T-cell (primary cell): ENCODE measurements around the gene GAS2L1. TPM values are rescaled to one million over a fixed set of nuclear protein-coding genes. Genes with fewer than 3 reads are reported as not detected.

Experiments used
- ATAC-seq, 4 experiments: fragments of 200-7000 bp in 3 of 4; fragments of 150-1000 bp in 1 of 4; cut with Tn5 transposase; replicated peaks in 1 of 4; 1 replicate in 3 of 4; 2 replicates in 1 of 4; pipeline ENCODE4 v1.10.0; 2021; ENCODE audit warnings: moderate library complexity in 3 of 4, mild to moderate bottlenecking in 2 of 4, moderate number of reproducible peaks in 1 of 4
- CTCF ChIA-PET, 2 donors: fragments of 300-600 bp; sonication (Branson Sonifier 250); formaldehyde crosslinking; loops; one replicate each; lab custom pipeline; 2022; ENCODE audit warnings: antibody characterized with exemption in 2 of 2; lab: Charles Lee
- POLR2A ChIA-PET, 2 donors: fragments of 300-600 bp; sonication (Branson Sonifier 250); formaldehyde crosslinking; loops; one replicate each; lab custom pipeline; 2022; ENCODE audit warnings: antibody characterized with exemption in 2 of 2; lab: Charles Lee
- DNase-seq, 35 experiments: peaks; one replicate each; pipeline versions ENCODE4 v3.0.0 to v3.0.0-alpha.2; 2013 to 2023
- H3K27ac ChIP-seq: one replicate; pipeline ENCODE4 v1.5.1; 2013; ENCODE audit warnings: low read length
- H3K27me3 ChIP-seq, 2 experiments: replicated peaks in 1 of 2; 1 replicate in 1 of 2; 2 replicates in 1 of 2; pipeline versions ENCODE4 v1.6.1 to v1.7.0; 2013; ENCODE audit warnings: low read length in 1 of 2, mixed read lengths in 1 of 2; ENCODE audit not compliant: control insufficient read depth in 2 of 2, insufficient read depth in 2 of 2; ENCODE audit errors: extremely low read depth in 1 of 2
- H3K36me3 ChIP-seq, 2 donors: 1 replicate in 1 of 2; 2 replicates in 1 of 2; pipeline versions ENCODE4 v1.6.1 to v1.7.0; 2013; ENCODE audit warnings: low read length in 1 of 2; ENCODE audit not compliant: control insufficient read depth in 2 of 2, insufficient read depth in 1 of 2; ENCODE audit errors: extremely low read depth in 1 of 2
- H3K4me1 ChIP-seq, 2 experiments: 1 replicate in 1 of 2; 2 replicates in 1 of 2; pipeline versions ENCODE4 v1.6.1 to v1.7.0; 2013; ENCODE audit warnings: low read length in 2 of 2, mixed read lengths in 1 of 2; ENCODE audit not compliant: insufficient read depth in 2 of 2, control insufficient read depth in 1 of 2; ENCODE audit errors: extremely low read depth in 1 of 2
- H3K4me3 ChIP-seq, 2 donors: 1 replicate in 1 of 2; 2 replicates in 1 of 2; pipeline versions ENCODE4 v1.5.1 to v1.7.0; 2013; ENCODE audit warnings: mild to moderate bottlenecking in 2 of 2, low read length in 1 of 2, moderate library complexity in 1 of 2; ENCODE audit not compliant: control insufficient read depth in 1 of 2; ENCODE audit errors: extremely low read depth in 1 of 2
- H3K9me3 ChIP-seq: 2 replicates; pipeline ENCODE4 v1.7.0; 2013
- H3K27ac Mint-ChIP-seq, 2 donors: one replicate each; pipeline ENCODE4 v1.8.0; 2020 to 2021; ENCODE audit warnings: mild to moderate bottlenecking in 2 of 2, mixed read lengths in 2 of 2
- H3K27me3 Mint-ChIP-seq, 2 donors: one replicate each; pipeline ENCODE4 v1.8.0; 2021 to 2022; ENCODE audit warnings: mixed read lengths in 2 of 2
- H3K36me3 Mint-ChIP-seq: one replicate; pipeline ENCODE4 v1.8.0; 2021; ENCODE audit warnings: mixed read lengths
- H3K4me1 Mint-ChIP-seq, 3 donors: one replicate each; pipeline ENCODE4 v1.8.0; 2020 to 2022; ENCODE audit warnings: mixed read lengths in 3 of 3, mild to moderate bottlenecking in 1 of 3
- H3K4me3 Mint-ChIP-seq, 3 donors: one replicate each; pipeline ENCODE4 v1.8.0; 2020 to 2022; ENCODE audit warnings: mild to moderate bottlenecking in 3 of 3, mixed read lengths in 3 of 3, moderate library complexity in 3 of 3
- H3K9me3 Mint-ChIP-seq, 3 donors: one replicate each; pipeline ENCODE4 v1.8.0; 2020 to 2022; ENCODE audit warnings: mixed read lengths in 3 of 3
- WGBS: methylation state at CpG from one replicate; pipeline ENCODE4 v1.1.5; 2013; ENCODE audit warnings: missing lambda C conversion rate; ENCODE audit not compliant: insufficient coverage; 5-methylcytosine and 5-hydroxymethylcytosine counted together
- total RNA-seq, 35 experiments: library from RNA in 6 of 35; stranded (reverse) in 6 of 35; fragments of 120-200 nt in 1 of 35; gene quantifications; one replicate each; pipeline versions ENCODE4 v1.2.1 to v1.2.4 and lab custom pipeline; 2013 to 2026

The GAS2L1 gene
- total RNA-seq, 5 donors from 2014 or later (not counting 1 experiment from before 2014, with no cell fraction given) = 0.53 to 1.2 (median 0.85) TPM

GRCh38 chr22:29313576-29314466 lies 7.4 kb downstream of the GAS2L1 start:
- Histone ChIP-seq H3K4me1 (peaks cover 2 to 38% of the 10 kb centered on the region in 2 experiments), H3K27ac (no peak overlapping the region), H3K9me3 (no peaks in the 10 kb centered on the region), H3K4me3 (no peak overlapping the region), H3K36me3 (no peaks in the 10 kb centered on the region), H3K27me3 (peaks cover 9 to 72% of the 10 kb centered on the region in 2 experiments)
- 24% methylated on average over 45 of the region's 51 CpGs for WGBS
- DNase-seq = no peak
- no peak for ATAC-seq
- ChIA-PET POLR2A (interaction anchor here (0.5 kb wide), 2 partner anchors 65 to 1606 kb away, joined by 3 to 4 read pairs; no protein-coding TSS in a partner anchor), CTCF (no interaction called here)
- Mint-ChIP-seq H3K4me1 (peaks cover 13 to 35% (median 18%) of the 10 kb centered on the region in 3 donors), H3K27ac (peak overlapping the region in 1 of 2 donors; percentile 39), H3K9me3 (no peaks in the 10 kb centered on the region), H3K4me3 (peak overlapping the region; percentile 21 to 75 (median 25)), H3K27me3 (peaks cover 30 to 49% of the 10 kb centered on the region in 2 donors), H3K36me3 (no peaks in the 10 kb centered on the region)

GRCh38 chr22:29314537-29315285 lies 8.3 kb downstream of the GAS2L1 start:
- H3K4me3 ChIP-seq = peak overlapping the region in 1 of 2 donors; percentile 15
- Mint-ChIP-seq H3K27ac (no peak overlapping the region), H3K27me3 (peaks cover 30 to 45% of the 10 kb centered on the region in 2 donors), H3K4me3 (peak overlapping the region; percentile 21 to 75 (median 25)), H3K4me1 (peaks cover 13 to 32% (median 17%) of the 10 kb centered on the region in 3 donors), H3K36me3 (no peaks in the 10 kb centered on the region), H3K9me3 (no peaks in the 10 kb centered on the region)
- peaks cover 2 to 32% of the 10 kb centered on the region in 2 experiments for H3K4me1 ChIP-seq
- no peak overlapping the region for H3K27ac ChIP-seq
- POLR2A ChIA-PET = interaction anchor here in 1 of 2 donors (0.5 kb wide), 1 partner anchor 64 kb away, joined by 3 read pairs; no protein-coding TSS in a partner anchor
- peaks cover 9 to 72% of the 10 kb centered on the region in 2 experiments for H3K27me3 ChIP-seq
- no peak for ATAC-seq
- H3K9me3 ChIP-seq = no peaks in the 10 kb centered on the region
- no peaks in the 10 kb centered on the region for H3K36me3 ChIP-seq
- CTCF ChIA-PET = no interaction called here
- no peak for DNase-seq
- 5% methylated on average over 67 of the region's 69 CpGs for WGBS

GRCh38 chr22:29315286-29316140 lies 9.1 kb downstream of the GAS2L1 start, which contains the start of gene RASL10A:
TSS of gene RASL10A (minus strand) at chr22:29315697. CDS start at chr22:29315246, 451 bp downstream.
- Histone ChIP-seq H3K27ac (no peak within 1 kb of the TSS), H3K4me3 (peak within 1 kb of the TSS in 1 of 2 donors; percentile 32), H3K36me3 (no peaks in the 10 kb centered on the region), H3K27me3 (peaks cover 9 to 69% of the 10 kb centered on the region in 2 experiments), H3K4me1 (peaks cover 2 to 32% of the 10 kb centered on the region in 2 experiments), H3K9me3 (no peaks in the 10 kb centered on the region)
- ChIA-PET POLR2A (interaction anchor here in 1 of 2 donors (0.6 kb wide), 1 partner anchor 1466 kb away, joined by 23 read pairs; no protein-coding TSS in a partner anchor), CTCF (no interaction called here)
- Mint-ChIP-seq H3K27ac (no peak within 1 kb of the TSS), H3K4me1 (peaks cover 13 to 32% (median 17%) of the 10 kb centered on the region in 3 donors), H3K9me3 (no peaks in the 10 kb centered on the region), H3K4me3 (peak within 1 kb of the TSS; percentile 21 to 75 (median 25)), H3K27me3 (peaks cover 30 to 43% of the 10 kb centered on the region in 2 donors), H3K36me3 (no peaks in the 10 kb centered on the region)
- 3% methylated on average over 77 of the region's 103 CpGs for WGBS
- DNase-seq = no peak
- no peak for ATAC-seq

GRCh38 chr22:29316141-29316828 lies 9.8 kb downstream of the GAS2L1 start:
- peaks cover 13 to 29% (median 15%) of the 10 kb centered on the region in 3 donors for H3K4me1 Mint-ChIP-seq
- DNase-seq (no peak), ATAC-seq (no peak)
- H3K4me3 Mint-ChIP-seq = peak overlapping the region; percentile 6 to 51 (median 17)
- peaks cover 30 to 41% of the 10 kb centered on the region in 2 donors for H3K27me3 Mint-ChIP-seq
- no peaks in the 10 kb centered on the region for H3K9me3 Mint-ChIP-seq
- Histone ChIP-seq H3K27ac (no peak overlapping the region), H3K36me3 (no peaks in the 10 kb centered on the region), H3K4me3 (no peak overlapping the region), H3K9me3 (no peaks in the 10 kb centered on the region), H3K27me3 (peaks cover 9 to 62% of the 10 kb centered on the region in 2 experiments), H3K4me1 (peaks cover 2 to 25% of the 10 kb centered on the region in 2 experiments)
- CTCF ChIA-PET = no interaction called here
- no peaks in the 10 kb centered on the region for H3K36me3 Mint-ChIP-seq
- no peak overlapping the region for H3K27ac Mint-ChIP-seq
- POLR2A ChIA-PET = no interaction called here
- WGBS = 55% methylated on average over 11 of the region's 18 CpGs

- Histone ChIP-seq H3K27ac (no peak overlapping the region), H3K36me3 (no peaks in the 10 kb centered on the region), H3K9me3 (no peaks in the 10 kb centered on the region), H3K4me3 (no peak overlapping the region), H3K4me1 (peaks cover 2 to 23% of the 10 kb centered on the region in 2 experiments), H3K27me3 (peaks cover 9 to 48% of the 10 kb centered on the region in 2 experiments)
- no peak overlapping the region for H3K27ac Mint-ChIP-seq
- 85% methylated on average over 14 of the region's 18 CpGs for WGBS
- H3K36me3 Mint-ChIP-seq = no peaks in the 10 kb centered on the region
- H3K9me3 Mint-ChIP-seq = no peaks in the 10 kb centered on the region
- ChIA-PET POLR2A (no interaction called here), CTCF (no interaction called here)
- DNase-seq (no peak), ATAC-seq (no peak)
- peaks cover 22 to 32% of the 10 kb centered on the region in 2 donors for H3K27me3 Mint-ChIP-seq
- no peak overlapping the region for H3K4me3 Mint-ChIP-seq
- peaks cover 13 to 23% (median 13%) of the 10 kb centered on the region in 3 donors for H3K4me1 Mint-ChIP-seq
Observed at GRCh38 chr22:29317827-29318454, 11.5 kb downstream of the GAS2L1 start.
